Measurements from ENCODE around the gene CSGALNACT2. TPM values are rescaled to one million over a fixed set of nuclear protein-coding genes. Genes with fewer than 3 reads are reported as not detected.

CSGALNACT2 gene
- polyA plus RNA-seq, 1 of the 3 experiments (the other 2 are of a cell fraction): 11.5 TPM

GRCh38 chr10:43105956-43106229 is 32.4 kb upstream of the CSGALNACT2 start (continued):
- TF ChIP-seq EZH2phosphoT487 (IDR thresholded peaks at IDR 0.05; ENCODE audit: borderline replicate concordance, low read depth): no peak
- no peak for TF ChIP-seq USF1 (IDR thresholded peaks at IDR 0.05; ENCODE audit: borderline replicate concordance, low read depth)

- Histone ChIP-seq H4K20me1 (ENCODE audit: insufficient read depth) (no peaks in the 10 kb centered on the region), H3K4me1 (ENCODE audit: control insufficient read depth in 1 of 2, insufficient read depth in 2 of 2, low read depth in 1 of 2, low read length in 1 of 2) (peaks cover 0 to 58% of the 10 kb centered on the region in 2 experiments; a peak in 1 of 4 replicates), H3K27ac (ENCODE audit: low read depth in 2 of 2, low read length in 1 of 2) (peak overlapping the region in 1 of 2 experiments; percentile 58; a peak in 1 of 4 replicates), H3K79me2 (ENCODE audit: insufficient read depth) (no peaks in the 10 kb centered on the region), H3K4me2 (no peak overlapping the region), H2AFZ (ENCODE audit: low read depth) (no peak overlapping the region), H3F3A (replicated peaks; ENCODE audit: insufficient read depth) (no peaks in the 10 kb centered on the region), H3K27me3 (ENCODE audit: insufficient read depth) (no peaks in the 10 kb centered on the region), H3K9ac (no peak overlapping the region), H3K4me3 (ENCODE audit: low read depth in 2 of 2, low read length in 1 of 2) (no peak overlapping the region), H3K9me2 (no peaks in the 10 kb centered on the region), H3K36me3 (replicated peaks in 1 of 2; ENCODE audit: control insufficient read depth in 1 of 2, insufficient read depth in 2 of 2, low read length in 1 of 2) (no peaks in the 10 kb centered on the region), H3K9me3 (no peaks in the 10 kb centered on the region)
- POLR2A ChIA-PET: interaction anchor here (0.5 kb wide), 1 partner anchor 378 kb away, joined by 4 read pairs; no protein-coding TSS in a partner anchor
- WGBS (ENCODE audit: low lambda C conversion rate): 77% methylated on average over 8 of the region's 28 CpGs
- CTCF ChIA-PET: interaction anchor here (0.6 to 3.7 kb wide), 13 partner anchors 10 to 416 kb away, joined by 3 to 20 read pairs (median 4); no protein-coding TSS in a partner anchor
- TF ChIP-seq FOXM1 (IDR thresholded peaks at IDR 0.05; ENCODE audit: low read depth) (no peak), SIN3A (IDR thresholded peaks at IDR 0.05; ENCODE audit: borderline replicate concordance, low read depth, low read length) (no peak), POLR2AphosphoS5 (IDR thresholded peaks at IDR 0.05; ENCODE audit: low read depth, low read length) (no peak), TEAD4 (IDR thresholded peaks at IDR 0.05; ENCODE audit: borderline replicate concordance, insufficient read depth) (no peak), TCF12 (IDR thresholded peaks at IDR 0.05) (no peak), FOSL2 (IDR thresholded peaks at IDR 0.05; ENCODE audit: borderline replicate concordance, low read depth) (no peak), EP300 (IDR thresholded peaks at IDR 0.05; ENCODE audit: borderline replicate concordance in 1 of 2, low read depth in 1 of 2, low read length in 1 of 2) (no peak), REST (IDR thresholded peaks at IDR 0.05; ENCODE audit: low read depth, low read length) (no peak), MAX (IDR thresholded peaks at IDR 0.05; ENCODE audit: low read depth) (no peak), FOXJ3 (CRISPR knock-in tag; IDR thresholded peaks at IDR 0.05) (no peak), MXI1 (IDR thresholded peaks at IDR 0.05; ENCODE audit: low read depth, low read length) (no peak), RXRA (IDR thresholded peaks at IDR 0.05; ENCODE audit: borderline replicate concordance, low read depth) (no peak), YY1 (IDR thresholded peaks at IDR 0.05; ENCODE audit: low read depth) (no peak), MEF2A (IDR thresholded peaks at IDR 0.05; ENCODE audit: borderline replicate concordance, low read depth) (no peak)
- DNase-seq: no peak
Measured at GRCh38 chr10:43106256-43107091, 31.8 kb upstream of the CSGALNACT2 start.

Data from SK-N-SH (cell line).